Glomerular visceral epithelial cell (primary cell): ENCODE data around the gene NFIA.

Source experiments
- DNase-seq: peaks from one replicate; pipeline ENCODE4 v3.0.0-alpha.2; 2016; ENCODE audit errors: extremely low spot score

NFIA gene

DNA sequence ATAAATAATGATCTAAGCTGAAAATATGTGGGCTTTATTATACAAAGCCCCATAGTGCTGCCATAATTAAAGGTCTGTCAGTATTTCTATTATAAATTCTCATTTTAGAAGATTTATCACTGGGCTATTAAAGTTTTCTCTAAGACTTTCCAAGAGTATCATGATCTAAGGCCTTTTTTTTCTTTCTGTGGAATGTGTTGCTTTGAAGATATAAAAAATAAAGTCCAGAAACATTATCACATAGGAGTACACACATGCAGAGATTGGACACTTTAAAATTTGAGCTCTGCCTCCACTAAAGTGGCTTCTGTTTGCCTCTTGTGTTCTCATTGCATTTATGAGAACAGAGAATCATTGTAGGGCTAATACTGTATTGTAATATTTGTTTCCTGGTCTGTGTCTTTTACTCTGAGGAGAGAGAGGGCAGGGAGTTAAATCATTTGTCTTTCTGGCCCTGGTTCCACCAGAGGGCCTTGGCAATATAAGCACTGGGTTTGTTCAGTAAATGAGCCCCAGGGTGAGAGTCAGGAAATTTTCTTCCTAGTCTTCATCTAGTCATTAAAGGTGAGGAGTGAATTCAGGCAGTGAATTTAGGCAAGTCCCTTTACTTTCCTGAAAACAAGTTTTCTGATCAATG, 70.2 kb downstream of the NFIA start:
- DNase-seq = no peak

DNA sequence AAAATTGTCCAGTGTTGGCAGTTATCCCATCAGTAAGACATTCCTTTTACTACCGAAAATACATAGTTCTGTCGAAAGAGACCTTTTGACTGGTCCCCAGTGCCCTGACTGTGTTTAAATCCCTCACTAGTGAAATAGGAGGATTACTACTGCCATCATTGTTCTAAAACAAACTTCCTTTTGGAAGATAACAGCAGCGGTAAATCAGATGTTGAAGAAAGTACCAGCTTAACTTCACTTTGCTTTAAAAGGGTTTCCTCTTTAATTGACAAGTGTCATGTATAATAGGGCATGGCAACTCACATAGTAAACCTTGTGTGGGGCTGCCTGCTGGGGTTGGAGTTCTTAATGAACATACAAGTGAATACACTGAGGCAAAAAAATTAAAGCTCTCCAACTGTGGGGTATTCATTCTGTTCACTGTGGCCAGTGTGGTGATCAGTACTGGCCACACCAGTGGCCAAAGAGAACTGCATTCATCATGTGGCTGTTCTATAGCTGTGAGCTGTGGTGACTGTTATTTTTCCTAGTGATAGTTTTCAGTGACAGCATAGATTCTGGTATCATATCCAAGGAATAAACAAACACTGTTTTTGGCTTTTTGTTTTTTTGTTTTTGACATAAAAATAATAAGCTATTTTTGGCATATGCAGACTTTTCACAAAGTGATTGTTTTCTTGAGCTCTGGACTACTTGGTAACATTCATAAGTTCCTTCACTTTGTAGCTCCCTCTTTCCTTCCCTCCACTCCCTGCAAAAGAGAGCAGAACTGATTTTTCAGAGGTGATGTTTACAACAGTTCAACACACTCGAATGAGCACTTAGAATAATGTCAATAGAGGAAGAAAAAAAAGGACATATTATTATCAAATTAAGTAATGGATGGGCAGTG, 74.5 kb downstream of the NFIA start:
- DNase-seq = no peak

DNA sequence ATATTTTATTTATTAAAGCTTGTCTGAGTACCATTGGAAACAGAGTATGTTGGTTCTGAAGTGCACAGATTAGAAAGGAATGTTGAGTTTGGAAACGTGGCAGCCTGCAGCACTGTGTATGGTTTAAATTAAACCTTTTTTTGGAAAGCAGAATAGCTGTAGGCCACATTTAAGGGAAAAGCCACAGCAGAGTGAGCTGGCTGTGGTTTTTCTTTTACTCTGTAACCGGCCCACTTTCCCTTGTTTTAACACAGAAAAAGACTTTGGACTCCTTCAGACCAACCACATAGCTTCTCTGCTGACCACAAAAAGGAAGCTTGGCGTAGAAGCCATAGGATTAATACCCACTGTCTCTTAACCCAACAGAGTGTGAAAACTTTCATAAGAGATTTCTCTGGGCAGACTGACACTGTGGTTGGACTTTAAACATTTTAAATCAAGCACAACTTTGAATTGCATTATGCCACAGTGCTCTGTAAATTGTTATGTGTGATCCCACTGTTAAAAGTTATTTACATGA, 75.2 kb downstream of the NFIA start:
- DNase-seq = peak; percentile 83

DNA sequence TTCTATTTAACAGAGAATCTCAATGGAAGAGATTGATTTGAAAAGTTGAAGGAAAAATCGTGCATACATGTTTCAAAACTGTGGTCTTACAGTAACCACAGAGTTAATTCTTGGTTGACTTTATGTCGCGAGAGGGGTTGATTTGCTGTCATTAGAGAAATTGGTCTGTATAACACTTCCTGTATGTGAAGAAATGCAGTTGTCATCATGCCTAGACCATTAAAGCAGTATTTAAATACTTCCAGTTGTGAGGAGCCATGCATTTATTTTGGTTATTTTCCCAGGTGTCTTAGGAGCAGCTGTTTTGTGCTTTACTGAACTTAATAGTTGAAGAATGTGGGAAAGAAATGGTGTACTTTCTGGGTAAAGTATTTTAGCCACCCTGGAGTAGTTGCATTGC, 76.2 kb downstream of the NFIA start:
- DNase-seq = no peak

DNA sequence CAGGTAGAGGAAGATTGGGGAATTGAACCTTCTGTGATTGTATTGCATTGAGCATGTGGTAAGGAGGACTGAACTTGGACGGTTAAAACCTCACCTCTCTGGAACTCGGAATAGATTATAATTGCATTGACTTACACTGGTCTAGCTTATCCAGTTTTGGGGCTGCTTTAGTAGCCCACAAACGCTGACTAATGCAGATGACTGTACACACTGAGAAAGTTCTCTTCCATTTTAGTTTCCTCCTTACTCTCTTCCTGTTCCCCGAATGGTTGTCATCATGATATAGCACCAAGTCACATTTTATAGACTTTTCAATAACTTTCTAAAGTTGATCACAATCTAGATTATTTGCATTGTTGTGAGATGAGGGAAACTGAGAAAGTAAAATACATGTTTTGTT, 78.2 kb downstream of the NFIA start:
- no peak for DNase-seq

DNA sequence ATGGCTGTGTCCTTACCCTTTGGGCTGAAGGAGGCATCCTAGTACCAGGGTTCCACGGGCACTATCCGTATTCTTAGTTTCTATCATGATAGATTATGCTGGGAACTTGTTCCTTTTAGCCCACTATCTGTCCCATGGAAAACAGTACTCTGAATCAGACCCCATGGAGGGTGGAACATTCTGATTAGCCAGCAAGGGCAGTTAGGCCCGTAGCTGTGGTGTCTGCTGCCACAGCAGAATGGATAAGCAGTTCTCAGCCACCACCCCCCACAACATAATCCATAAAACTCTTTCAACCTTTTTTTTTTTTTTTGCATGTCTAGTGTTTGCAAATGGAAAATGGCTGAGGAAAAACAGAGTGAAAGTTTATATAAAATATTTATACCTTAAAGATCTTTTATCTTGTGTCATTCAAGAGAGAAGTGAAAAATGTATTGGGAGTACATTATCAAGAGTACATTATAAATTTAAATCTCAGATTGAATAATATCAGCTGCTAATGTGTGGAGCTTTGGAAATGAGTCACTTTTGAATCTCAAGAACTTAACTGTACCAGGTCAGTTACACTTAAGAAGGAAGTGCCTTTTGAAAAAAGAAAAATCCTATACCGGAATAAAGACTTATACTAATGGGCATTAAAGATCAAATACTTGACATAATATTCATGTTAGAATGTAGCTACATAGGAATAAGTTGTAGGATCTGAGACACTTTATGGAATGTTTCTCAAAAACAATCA, 80.3 kb downstream of the NFIA start:
- no peak for DNase-seq

DNA sequence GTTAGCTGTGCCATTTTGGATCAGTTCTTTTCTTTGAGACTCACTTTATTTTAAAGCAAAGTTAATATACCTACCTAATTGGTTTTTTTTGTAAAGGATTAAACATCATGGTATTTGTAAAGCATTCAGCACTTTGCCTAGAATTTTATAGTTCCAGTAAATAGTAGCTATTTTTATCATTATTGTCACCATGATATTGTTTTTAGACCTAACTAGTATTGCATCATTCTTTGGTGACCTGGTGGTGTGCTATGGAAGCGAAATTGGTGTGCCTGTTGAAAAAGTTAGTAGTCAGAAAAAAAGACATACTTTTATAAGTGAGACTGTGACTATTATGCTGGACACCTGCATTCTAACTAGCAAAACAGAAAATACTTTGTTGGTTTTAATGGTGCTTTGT, 81.0 kb downstream of the NFIA start:
- DNase-seq = no peak

DNA sequence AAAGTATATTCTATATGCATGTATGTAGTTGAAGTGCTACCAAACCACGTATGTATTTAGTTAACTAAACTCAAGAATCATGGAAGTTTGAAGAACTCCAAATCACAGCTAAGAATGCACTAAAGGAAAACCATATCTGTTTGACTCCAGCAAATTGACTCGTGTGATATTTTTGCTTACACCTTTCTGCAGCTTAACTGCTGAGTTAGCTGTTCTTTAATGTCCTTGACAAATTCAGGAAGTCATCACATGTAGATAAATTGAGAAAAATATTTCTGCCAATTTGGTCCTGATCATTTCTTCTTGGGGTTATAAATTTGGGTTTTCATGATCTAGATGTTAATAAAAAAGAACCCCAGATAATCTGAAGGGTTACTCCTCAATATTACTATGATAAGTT, 83.0 kb downstream of the NFIA start:
- DNase-seq = no peak

DNA sequence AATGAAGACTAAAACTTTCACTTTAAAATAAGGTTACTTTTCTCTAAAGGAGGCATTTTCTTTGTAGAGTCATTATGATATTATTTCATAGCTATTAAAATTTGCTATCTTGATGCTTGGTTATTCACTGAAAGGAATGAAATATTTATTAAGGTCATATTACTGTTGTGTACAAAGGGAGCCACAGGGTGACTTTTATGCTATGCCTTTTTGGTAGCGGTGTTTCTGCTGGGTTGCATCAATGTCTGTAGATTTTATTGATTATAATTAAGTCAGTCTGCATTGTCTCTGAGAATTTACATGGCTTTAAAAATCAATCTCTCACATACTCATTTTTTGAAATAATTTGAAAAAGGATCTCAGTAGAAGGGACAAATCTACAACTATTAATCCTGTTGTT, 84.9 kb downstream of the NFIA start:
- DNase-seq = no peak

DNA sequence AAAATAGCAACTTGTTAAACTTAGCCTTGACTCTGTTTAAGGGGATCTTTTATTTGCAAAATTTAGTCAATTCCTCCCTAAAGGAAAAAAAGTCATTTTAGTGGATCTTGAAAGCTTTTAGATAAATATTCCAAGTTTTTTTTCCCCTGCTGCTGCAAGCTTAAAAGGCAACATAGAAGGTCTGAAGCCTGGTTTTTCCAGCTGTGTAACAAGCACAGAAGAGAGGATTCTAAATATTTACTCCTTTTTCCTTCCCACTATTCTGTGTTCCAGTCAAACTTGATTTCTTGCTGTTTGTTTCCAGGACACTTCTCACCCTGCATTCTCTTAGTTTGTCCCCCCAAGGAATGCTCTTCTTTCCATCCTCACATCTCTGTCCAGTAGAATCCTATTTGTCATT, 86.7 kb downstream of the NFIA start:
- DNase-seq = no peak

DNA sequence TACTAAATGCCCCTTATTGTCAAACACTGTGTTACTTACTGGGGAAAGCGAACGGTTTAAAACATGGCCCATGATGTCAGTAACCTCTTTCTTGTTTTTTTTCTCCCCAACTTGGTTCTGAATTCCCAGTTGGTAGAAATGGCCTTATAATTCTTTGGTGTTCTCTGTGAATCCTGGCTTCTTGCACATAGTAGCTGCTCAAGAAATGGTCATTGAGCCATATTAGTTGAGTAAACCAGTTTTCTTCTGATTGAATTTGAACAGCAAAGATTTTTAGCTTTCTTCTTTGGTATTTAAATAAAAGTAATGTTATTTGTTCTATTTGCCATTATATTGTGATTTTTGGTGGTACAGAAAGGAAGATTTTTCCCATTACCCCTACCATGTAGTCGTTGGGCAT, 87.3 kb downstream of the NFIA start:
- no peak for DNase-seq

DNA sequence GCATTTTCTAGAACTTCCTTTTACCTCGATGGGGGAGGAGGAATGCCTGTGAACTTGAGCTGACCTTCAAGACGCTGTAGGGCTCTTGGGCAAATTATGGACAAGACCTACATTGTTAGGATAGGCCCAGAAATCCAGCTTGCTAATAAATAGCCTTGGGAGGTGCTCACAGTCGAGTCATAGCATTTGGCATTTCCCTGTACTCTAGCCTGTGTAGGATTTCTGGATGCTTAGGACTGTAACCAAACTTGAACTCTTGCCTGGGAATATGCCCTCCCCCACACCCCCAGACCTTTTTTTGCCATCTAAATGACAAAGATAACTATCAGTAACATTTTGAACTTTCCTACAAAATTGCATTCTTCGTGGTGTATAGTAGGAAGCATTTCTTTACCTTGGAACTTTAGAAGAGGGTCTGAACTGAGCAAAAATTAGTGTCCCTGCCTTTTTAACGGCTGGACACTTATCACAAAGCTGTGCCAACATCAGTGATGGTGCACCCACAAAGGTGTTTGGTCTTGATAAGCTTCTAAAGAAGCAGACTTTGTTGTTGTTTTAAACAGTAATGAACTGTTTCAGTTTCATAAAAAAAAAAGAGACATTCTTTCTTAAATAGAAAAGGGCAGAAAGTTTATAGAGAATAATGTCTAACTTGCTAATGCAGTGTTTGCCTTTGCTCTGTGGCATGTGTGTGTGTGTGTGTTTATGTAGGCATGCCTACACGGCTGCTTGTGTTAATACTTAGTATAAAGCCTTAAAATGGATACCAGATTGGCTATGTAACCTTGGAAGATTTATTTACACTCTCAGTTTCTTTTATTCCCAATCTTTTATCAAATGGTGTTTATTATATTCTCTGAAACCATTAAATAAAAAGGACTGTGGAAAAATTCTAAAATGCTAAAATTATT, 88.2 kb downstream of the NFIA start:
- DNase-seq = no peak

DNA sequence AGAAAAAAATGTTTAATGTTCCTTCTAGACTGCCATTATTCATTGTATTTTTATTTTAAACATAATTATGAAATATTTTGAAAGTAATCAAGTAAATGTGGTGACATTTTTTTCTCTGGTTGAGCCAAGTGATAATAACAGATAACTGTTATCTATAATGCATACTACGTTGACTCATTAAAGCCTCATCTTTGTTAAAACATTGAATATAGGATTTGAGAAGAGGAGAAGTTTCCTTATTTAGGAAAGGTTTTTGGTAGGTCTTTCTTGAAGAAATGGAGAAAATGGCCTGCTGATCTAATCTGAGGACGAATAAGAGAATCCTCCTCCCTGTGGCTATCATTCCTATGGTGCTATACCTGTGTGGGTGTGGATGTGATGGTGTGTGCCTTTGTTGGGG, 89.0 kb downstream of the NFIA start:
- no peak for DNase-seq

DNA sequence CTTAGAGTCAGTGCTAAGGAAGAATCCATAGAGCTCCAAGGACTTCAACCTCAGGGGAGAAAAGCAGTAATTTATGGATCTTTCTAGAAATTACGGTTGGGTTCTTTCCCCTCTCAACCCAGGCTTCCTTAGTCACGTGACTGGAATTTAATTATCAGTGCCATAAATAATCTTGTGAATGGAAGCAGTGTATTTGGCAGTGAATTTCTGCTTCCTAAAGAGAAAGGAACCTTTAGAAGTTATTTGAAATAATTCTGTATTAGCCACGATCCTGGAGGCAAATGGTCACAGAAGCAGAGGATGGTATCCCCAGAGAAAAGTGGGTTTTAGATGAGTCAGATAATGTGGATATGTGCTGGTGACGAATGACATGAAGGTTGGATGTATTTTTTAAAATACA, 89.6 kb downstream of the NFIA start:
- no peak for DNase-seq

DNA sequence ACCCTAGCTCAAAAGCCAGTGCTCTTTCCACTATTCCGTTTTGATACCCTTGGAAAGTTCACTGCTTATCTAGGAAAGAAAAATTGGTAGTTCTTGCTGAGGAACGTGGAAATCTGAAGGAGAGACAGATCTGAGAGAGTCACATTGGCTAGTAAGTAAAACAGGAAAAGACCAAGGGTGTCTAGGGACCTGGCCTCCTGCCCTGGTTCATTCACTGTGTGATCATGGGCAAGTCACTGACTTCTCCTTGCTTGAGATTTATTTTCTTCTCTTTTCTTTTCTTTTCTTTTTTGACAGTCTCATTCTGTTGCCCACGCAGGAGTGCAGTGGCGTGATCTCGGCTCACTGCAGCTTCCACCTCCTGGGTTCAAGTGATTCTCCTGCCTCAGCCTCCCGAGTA, 90.8 kb downstream of the NFIA start:
- no peak for DNase-seq

DNA sequence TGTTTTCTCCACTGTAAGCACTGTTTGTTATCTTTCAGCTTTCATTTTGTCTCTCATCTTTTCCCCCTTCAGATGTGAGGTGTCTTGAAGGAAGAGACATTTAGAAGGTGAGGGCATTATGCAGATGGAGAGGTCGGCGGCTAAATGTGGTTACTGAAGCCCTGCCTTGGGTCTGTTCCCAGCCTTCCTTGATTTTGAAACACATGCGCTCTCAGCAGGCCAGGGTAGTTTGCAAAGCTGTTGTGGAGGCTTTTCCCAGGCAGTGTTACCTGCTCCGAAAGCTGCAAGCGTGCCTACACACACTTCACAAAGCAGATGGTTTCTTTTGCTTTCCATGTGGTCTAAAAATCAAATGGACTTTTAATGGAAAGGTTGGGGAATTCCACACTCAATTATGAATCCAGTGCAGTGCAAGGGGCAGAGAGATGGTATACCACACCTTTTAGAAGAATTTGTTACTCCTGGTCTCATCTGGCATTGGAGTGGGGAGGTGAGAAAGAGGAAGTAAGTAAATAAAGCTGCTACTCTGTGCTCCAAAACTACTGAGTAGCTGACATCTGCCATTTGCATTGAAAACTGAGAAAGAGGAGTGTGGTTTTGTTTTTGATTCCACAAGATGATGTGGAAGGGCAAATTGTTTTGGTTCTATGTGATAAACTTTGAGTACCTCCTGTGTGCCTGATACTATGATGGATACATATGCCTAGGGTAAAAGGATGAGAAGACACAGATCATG, 91.9 kb downstream of the NFIA start:
- DNase-seq = no peak

DNA sequence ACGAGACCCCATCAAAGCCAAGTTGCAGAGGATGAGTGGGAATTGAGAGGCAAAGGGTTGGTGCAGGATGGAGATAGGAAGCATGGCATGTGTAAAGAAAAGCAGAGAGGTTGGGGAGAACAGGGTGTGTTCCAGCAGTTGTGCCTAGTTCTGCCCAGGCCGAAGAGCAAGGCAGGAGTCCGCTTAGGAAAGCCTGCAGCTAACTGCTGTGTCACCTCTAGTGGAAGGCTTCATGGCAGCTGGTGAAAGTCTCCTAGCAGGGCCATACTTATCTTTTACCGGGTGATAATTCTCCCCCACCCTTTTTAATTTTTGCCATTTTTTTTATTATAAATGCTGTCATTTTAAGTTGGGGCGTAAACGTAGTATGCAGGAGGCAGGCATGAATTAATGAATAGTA, 93.6 kb downstream of the NFIA start:
- DNase-seq = no peak

DNA sequence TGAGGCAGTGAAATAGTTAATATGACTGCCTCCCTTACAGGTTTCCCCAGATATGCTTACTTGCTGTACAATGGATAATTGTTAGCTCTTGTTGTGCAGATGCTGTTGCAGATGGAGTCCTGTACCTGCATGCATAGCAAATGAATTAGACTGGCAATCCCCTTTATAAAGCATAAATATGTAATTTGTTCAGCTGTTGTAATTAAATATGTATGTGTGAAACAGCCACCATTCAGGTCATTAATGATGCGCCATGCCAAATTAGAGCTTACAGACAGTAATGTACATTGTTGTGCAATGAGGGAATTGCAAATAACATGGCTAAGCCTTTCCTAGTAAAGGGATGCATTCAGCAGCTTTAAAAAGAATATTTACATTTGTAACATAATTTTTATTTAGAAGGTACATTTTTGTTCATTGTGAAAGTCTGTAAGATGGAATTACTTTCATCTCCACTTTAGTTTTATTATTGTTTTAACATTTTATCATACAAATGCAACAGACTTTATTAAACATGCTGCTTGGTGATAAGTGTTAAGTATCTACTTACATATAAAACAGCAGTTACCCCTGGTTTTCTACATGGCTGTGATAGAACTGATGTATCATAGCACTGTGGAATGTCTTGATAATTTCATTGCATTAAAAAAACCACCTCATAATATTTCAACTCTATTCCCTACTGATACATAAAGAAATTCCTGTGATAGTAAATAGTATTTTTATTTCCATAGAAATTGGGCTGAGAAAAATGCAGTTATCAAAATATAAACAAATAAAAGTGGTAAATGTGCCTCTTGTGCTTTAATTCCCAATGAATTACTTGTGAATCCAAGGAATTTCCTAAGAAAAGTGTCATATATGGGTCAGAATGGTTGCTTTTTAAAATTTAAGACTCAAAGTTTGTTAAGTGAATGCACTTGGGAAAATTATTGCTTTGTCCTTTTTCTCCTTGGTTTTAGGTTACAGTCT, 99.0 kb downstream of the NFIA start:
- DNase-seq = no peak

DNA sequence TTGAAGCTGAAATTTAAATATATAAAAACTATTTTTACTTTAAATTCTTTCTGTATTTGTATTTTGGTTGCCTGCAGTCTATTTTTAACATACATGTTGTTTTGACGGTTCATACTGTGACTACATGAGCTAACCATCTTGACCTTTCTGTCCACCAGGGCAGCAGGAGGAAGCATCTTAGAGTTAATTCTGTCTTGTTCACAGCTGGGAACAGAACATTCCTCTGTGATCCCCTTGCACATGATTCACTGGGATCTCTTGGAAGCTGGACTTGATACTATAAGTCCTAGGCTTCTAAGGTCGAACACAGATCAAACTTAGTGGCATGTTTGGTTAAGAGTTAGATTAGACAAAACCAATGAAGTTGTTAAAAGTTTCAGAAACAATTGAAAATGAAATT, 99.7 kb downstream of the NFIA start:
- no peak for DNase-seq

DNA sequence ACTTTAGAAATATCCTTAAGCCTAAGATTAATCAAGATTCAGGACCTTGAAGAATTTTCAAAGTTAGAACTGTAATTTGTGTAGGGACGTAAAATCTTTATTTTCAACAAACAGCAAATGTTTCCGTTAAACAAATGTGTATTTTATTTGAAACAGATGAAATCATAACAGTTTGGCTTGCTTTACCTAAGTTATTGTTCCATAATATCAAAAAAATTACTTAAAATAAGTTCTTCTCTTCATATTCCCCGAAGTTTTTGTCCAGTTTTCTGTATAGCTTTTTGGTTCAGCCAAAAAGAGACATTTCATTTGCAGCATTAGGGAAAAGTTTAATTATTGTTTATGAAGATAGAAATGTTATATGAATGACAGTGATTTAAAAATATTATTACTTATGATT, 100.1 kb downstream of the NFIA start:
- DNase-seq = no peak
